Suprapubic skin (tissue), 4 donors: ENCODE results near the gene KLF17.

Source experiments
- EP300 ChIP-seq: sonication (generic); formaldehyde crosslinking; IDR thresholded peaks from one replicate; pipeline ENCODE4 v1.6.1; 2017; ENCODE audit warnings: antibody characterized with exemption
- POLR2A ChIP-seq, 2 donors: fragments of 450-650 bp; IDR thresholded peaks; one replicate each; pipeline ENCODE4 v1.6.1; 2017; ENCODE audit warnings: antibody characterized with exemption in 2 of 2, mild to moderate bottlenecking in 2 of 2, moderate library complexity in 2 of 2
- POLR2AphosphoS5 ChIP-seq, 3 donors: sonication (generic); formaldehyde crosslinking; IDR thresholded peaks; one replicate each; pipeline ENCODE4 v1.6.1; 2017; ENCODE audit warnings: antibody characterized with exemption in 3 of 3
- TF ChIP-seq, protein P1 (sequence below), 2 donors: fragments of 200-600 bp in 1 of 2; fragments of 450-650 bp in 1 of 2; sonication (generic) in 1 of 2; IDR thresholded peaks; one replicate each; pipeline ENCODE4 v1.5.1; 2016 to 2019; ENCODE audit warnings: antibody characterized with exemption in 2 of 2, mild to moderate bottlenecking in 1 of 2, moderate library complexity in 1 of 2

DNA sequence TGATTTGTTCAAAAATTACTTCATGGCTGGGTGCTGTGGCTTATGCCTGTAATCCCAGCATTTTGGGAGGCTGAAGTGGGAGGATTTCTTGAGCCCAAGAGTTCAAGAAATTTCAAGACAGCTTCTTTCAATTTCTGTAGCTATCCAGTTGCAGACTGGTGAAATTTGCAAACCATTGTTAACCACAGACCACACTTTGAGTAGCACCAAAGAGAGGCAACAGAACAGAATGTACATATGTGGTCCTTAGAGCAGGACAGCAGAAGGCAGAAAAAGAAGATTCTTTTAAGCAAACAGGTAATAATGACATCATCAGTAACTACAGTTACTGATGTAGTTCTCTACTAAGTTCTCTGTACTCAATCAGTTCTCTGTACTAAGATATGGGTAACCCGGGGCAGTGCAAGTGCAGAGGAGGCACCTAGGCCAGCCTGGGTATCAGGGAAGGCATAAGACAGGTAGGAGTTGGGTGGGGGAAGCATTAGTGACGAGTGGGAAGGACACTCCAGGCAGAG lies 5.5 kb upstream of the KLF17 start:
- TF ChIP-seq, protein P1, sequence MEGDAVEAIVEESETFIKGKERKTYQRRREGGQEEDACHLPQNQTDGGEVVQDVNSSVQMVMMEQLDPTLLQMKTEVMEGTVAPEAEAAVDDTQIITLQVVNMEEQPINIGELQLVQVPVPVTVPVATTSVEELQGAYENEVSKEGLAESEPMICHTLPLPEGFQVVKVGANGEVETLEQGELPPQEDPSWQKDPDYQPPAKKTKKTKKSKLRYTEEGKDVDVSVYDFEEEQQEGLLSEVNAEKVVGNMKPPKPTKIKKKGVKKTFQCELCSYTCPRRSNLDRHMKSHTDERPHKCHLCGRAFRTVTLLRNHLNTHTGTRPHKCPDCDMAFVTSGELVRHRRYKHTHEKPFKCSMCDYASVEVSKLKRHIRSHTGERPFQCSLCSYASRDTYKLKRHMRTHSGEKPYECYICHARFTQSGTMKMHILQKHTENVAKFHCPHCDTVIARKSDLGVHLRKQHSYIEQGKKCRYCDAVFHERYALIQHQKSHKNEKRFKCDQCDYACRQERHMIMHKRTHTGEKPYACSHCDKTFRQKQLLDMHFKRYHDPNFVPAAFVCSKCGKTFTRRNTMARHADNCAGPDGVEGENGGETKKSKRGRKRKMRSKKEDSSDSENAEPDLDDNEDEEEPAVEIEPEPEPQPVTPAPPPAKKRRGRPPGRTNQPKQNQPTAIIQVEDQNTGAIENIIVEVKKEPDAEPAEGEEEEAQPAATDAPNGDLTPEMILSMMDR (IDR thresholded peaks at IDR 0.05) = no peak
- no peak for TF ChIP-seq POLR2AphosphoS5 (IDR thresholded peaks at IDR 0.05)
- TF ChIP-seq POLR2A (IDR thresholded peaks at IDR 0.05) = no peak
- no peak for TF ChIP-seq EP300
